Measurements from ENCODE around the gene SLC25A11.

SLC25A11 gene

DNA sequence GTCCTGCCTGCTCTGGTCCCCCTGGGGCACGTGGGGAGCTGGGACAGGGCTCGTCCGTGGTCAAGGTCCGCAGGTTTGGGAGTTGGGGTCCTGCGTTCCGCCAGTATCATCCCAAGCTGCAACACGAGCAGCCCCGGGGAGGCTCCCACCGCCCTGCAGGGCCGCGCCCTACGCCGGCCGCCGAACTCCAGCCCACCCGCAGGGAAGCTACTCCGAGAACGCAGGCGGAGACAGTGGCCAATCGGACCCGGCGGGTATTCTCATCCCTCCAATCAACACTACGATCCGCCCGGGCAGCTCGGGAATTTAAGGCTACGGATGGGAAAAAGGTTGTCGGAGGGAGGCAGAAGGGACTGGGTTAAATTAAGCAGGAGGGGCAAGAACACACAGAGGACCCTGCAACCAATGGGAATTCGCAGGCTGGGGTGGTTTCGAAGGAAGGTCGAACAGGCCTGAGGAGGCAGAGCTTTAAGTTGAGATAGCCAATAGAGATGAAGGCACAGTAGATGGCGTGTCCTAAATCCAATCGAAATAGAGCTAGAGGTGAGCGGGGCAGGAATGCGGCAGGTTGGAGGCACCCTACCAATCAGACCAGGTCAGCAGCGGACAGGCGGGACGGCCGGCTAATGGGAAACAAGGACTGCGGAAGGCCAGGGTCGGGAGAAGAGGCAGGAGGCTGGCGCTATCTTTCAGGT, 27.1 kb upstream of the SLC25A11 start:
- peak; percentile 99 for DNase-seq (ENCODE audit: low spot score)

DNA sequence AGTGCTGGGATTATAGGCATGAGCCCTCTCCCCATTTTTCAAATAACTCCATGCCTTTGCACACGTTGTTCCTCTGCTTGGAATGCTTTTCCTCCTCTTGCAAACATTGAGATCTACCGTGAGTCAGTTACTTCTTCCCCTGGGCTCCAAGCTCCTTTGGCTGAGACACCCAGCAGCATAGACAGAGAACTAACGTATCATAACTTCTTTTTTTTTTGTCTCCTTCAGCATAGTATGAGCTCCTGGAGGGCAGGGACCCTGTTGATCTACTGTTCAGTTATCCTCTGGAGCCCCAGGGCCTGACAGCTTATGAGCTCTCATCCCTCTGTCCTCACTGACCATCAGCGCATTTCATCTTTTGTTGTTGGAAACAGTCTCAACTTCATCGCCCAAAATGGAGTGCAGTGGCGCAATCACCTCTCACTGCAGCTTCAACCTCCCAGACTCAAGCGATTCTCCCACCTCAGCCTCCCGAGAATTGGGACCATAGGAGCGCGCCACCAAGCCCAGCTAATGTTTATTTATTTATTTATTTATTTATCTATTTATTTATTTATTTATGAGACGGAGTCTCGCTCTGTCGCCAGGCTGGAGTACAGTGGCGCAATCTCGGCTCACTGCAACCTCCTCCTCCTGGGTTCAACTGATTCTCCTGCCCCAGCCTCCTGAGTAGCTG, 25.6 kb upstream of the SLC25A11 start:
- no peak for DNase-seq (ENCODE audit: low spot score)

DNA sequence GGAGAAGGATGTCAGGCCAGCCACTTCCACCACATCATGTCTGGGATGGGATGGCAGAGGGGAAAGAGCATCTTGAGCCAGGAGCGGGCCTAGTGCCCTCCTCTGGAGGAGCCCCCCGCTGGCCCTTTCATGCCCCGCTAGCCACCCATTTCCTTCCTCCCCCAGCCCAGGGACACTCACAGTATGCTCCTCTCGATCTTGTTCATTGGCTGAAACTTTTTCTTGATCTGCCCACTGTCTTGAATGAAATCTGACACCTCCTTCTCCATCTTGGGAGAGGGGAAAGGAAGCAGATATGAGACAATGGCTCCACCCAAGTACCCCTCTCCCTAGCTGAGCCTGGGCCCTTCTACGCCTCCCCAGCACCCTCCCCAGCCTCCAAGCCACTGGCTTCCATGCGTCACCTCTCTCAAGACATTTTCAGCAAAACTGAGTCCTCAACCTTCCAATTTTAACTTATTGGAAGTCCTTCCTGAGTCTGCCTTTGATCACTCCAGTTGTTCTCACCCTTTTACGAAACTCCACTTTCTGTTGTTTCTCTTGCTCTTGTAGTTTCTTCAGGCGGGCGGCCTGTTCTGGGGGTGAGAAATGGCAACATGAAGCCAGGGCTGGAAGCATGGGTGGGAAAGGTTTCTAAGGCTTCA, 20.6 kb upstream of the SLC25A11 start:
- DNase-seq (ENCODE audit: low spot score): no peak

DNA sequence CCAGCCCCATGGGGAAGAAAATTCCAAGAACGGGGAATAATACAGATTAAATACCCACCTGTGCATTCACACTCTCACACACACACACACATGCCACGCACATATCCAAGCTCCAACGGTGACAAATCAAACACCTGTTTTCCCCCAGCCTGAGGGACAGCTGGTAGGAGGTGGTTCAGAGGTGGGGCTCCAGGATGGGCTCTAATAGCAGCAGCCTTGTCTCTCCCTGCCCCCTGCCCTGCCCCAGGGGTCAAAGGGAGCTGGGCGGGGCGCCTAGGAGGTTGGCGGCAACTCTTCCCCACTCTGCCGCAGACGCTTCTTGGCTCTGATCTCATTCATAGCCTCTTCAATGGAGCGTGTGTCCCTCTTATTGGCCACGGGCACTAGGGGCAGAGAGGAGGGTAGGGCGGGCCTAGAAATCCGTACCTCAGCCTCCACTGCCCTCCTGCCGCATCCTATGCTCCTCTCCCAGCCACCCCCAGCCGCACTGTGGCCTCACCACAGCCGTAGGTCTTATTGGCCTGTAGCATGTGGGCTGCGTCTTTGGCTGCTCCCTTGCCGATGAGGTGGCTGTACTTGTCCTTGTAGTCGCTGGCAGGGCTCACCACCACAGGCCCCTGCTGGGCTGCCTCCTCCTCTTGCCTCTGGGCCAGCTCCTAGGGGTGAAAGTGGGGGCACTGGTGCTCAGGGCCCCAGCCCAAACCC, 19.6 kb upstream of the SLC25A11 start:
- no peak for DNase-seq (ENCODE audit: low spot score)

DNA sequence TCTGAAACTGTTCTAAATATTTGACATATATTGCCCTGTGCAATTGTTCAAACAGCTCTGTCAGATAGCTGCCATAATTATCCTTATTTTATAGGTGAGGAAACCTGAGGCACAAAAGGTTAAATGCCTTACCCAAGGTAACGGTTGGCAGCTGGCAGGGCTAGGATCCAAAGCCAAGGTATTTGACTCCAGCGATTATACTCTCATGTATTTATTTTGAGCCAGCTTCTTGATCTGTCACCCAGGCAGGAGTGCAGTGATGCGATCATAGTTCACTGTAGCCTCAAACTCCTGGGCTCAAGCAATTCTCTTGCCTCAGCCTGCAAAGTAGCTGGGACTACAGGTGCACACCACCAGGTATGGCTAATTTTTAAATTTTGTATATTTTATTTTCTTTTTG, 18.3 kb upstream of the SLC25A11 start:
- DNase-seq (ENCODE audit: low spot score): no peak

DNA sequence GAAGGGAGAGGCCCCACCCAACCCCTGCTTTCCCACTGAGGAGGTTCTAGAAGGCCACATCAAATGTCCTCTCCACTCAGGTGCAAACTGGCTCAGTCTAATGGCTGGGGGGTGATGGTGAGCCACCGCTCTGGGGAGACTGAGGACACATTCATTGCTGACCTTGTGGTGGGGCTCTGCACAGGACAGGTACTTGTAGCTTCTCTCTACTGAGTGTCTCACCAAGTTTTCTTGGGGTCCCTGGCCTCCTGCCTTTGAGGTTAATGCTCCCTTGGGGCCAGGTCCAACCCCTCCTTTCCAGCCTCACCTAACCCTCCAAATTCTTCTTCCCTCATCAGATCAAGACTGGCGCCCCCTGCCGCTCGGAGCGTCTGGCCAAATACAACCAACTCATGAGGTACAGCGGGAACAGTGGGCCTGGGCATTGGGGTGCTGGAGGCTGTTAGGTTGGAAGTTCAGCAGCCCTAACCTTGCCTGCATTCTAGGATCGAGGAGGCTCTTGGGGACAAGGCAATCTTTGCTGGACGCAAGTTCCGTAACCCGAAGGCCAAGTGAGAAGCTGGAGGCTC, 16.7 kb upstream of the SLC25A11 start:
- DNase-seq (ENCODE audit: low spot score): peak; percentile 71

DNA sequence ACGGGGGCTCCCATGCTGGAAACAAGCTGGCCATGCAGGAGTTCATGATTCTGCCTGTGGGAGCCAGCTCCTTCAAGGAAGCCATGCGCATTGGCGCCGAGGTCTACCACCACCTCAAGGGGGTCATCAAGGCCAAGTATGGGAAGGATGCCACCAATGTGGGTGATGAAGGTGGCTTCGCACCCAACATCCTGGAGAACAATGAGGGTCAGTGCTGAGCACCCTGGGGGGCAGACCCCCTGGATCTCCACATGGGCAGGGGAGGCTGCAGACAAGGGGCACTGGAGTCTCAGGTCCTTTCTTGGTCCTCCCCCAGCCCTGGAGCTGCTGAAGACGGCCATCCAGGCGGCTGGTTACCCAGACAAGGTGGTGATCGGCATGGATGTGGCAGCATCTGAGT, 15.2 kb upstream of the SLC25A11 start:
- no peak for DNase-seq (ENCODE audit: low spot score)

DNA sequence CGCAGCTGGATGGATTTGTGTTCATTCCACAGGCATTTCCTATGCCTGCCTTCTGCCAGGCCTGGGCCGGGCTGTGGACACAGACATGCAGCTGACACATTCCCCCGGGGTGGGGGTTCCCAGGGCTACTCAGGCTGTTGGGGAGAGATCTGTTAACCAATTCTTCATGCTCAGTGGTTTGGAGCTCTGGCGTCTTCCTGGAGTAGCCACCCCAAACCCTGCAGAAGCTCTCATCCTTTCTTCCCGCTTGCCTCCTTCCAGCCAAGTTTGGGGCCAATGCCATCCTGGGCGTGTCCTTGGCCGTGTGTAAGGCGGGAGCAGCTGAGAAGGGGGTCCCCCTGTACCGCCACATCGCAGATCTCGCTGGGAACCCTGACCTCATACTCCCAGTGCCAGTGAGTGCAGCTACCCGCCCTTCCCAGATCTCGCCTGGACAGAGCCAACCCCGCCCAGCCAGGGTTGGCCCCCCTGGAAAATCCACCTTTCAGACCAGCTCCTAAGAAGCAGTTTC, 13.7 kb upstream of the SLC25A11 start:
- no peak for DNase-seq (ENCODE audit: low spot score)

DNA sequence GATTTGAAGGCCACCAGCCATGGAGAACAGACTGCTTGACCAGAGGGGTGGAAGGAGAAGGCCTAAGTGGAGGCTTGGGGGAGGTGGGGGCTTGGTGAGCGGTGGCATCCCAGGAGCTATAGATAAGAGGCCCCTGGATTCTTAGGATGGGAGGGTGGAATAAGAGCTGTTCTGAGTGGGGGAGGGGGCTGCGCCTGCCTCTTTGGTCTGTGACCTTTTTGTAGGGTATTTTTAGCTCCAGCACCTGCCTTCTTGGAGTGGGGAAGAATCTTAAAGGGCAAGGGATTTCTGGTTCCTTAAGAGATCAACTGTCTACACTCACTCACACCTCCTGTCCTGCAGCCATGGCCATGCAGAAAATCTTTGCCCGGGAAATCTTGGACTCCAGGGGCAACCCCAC, 11.6 kb upstream of the SLC25A11 start:
- no peak for DNase-seq (ENCODE audit: low spot score)

DNA sequence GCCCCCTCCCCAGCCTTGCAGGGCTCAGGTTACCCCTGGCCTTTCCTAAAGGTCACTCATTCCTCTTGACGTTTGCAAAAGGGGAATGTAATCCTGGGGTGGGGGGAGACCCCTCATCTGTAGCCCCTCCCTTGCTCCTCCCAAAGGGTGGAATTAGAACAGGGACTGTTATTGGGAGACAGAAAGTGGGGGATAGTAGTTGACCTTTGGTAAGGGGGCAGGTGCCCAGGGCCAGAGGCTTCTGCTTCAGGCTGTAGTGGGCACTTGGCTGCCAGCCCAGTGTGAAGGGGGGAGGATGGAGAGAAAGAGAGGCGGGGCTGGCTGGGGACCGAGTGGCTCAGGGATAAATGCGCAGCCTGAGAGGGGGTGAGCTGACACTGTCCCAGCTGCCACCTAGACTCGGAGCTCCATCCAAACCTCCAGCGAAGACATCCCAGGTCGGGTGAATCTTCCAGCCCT, 10.9 kb upstream of the SLC25A11 start, which contains the start of gene ENO3:
Gene ENO3, plus strand, starts transcription at position 374 of the 459 bp plus-strand sequence. CDS start 711 bp downstream, outside the sequence.
- DNase-seq (ENCODE audit: low spot score): peak; percentile 79

DNA sequence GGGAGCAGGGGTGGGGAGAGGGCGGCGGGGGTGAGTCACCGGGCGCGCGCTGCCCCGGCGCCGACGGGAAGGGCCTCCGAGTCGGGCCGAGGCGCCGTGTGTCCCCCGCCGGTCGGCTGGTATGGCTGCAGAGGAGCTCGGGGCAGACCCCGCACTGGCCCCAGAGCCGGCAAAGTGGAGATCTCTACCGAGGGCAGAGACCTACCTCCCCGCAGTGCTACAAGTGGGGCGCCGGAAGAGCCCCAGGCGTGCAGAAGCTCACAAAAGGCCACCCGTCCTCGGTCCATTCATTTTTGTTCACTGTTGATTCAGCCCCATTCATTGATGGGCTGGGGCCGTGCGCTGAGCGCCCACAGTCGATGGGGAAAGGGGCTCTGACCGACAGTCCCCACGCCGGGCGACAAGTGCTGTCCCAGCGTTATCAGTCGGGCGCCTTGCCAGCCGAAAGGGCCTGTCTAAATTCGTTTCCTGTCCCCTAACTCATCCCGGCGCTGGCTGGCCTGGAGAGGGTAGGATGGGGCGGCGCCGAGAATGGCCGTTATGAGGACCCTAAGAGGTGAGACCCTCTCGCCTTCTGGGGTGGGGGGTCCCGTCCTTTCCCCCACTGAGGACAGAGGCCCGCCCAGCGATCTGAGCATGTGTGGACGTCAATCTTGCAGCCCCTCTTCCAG, 10.4 kb upstream of the SLC25A11 start:
- DNase-seq (ENCODE audit: low spot score): peak; percentile 83

DNA sequence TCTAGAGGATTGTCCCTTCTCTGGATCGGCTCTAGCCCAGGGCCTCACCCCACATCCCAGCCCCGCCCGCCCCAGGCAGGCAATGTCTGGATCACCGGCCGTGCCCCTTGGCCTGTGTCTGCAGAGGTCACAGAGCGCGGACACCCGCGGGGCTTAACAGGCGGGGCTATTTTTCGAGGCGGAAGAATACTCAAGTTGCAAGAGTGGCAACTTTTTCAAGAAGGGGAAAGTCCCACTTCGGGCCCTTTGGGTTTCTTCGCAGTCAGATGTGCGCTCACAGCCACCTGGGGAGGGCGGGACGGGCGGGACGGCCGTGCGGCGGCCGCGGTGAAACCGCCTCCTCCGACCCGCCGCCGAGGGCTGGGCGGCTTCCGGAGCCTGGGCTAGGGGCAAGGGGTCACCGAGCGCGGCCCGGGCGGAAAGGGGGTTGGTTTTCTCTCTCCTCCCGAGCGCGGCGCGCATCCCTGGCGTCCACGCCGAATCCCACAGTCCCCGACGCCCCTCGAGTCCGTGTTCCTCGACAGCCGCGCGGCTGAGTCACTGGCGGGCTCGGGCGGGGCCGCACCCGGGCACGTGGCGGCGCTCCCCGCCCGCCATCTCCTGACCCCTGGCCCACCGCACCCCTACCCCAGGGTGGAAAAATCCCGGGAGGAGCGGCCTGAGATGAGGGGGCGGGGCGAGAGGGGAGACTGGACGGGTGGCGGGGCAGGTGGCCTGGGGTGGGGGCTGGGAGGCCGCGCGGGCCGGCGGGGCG, 9.7 kb upstream of the SLC25A11 start:
- peak; percentile 93 for DNase-seq (ENCODE audit: low spot score)

DNA sequence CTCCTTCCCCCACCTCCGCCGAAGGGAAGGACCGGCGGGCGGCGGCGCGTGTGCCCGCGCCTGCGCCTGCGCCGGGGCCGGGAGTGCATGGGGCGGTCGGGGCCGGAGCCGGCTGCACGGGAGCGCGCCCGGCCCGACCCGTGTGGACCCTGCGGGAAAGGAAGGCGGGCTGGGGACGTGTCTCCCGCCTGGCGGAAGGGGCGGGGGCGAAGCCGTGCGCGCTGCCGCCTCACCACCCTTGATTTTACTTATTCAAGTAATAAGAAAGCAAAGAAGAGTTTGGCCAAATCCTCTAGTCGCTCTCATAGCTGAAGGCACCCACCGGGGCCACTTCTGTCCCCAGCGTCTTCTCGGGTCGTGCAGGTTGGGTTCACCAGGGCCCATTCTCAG, 9.1 kb upstream of the SLC25A11 start:
- peak; percentile 91 for DNase-seq (ENCODE audit: low spot score)

DNA sequence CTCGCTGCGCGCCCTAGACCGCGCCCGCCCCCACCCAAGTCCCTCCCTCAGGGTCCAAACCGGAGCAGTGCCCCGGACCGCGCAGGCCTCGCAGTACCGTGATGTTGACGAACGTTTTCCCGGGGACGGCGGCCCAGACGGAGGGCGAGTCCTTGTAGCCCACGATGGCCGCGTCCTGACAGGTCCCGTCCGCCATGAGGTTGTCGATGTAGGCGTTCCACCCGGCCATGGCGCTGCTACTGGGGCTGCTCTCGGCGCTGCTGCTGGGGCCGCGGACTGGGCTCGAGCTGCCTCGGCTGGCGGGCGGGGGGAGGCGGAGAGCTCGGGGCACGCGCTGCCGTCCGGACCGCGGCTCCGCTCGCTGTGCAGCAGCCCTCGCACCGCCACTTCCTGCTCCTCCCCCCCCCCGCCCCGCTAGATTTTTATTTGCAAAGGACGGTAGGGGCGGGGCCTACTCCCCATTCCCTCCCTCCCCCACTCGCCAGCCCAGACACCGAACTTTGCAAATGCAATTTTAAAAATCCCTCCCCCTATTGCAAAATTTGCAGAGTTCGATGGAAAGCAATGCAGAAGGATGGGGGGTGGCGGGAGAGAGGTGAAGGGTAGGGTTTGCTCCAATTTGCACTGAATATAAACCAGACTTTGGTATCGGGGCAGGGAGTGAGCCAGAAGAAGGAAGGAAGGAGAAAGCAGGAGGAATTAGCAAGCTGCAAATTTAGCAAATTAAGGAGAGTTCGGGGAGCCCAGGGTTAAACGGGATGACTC, 8.5 kb upstream of the SLC25A11 start, which contains the start of gene PFN1:
Gene PFN1, minus strand, starts transcription at position 365 of the 765 bp plus-strand sequence. Its CDS starts 136 bp downstream, at position 229.
- DNase-seq (ENCODE audit: low spot score): peak; percentile 90

DNA sequence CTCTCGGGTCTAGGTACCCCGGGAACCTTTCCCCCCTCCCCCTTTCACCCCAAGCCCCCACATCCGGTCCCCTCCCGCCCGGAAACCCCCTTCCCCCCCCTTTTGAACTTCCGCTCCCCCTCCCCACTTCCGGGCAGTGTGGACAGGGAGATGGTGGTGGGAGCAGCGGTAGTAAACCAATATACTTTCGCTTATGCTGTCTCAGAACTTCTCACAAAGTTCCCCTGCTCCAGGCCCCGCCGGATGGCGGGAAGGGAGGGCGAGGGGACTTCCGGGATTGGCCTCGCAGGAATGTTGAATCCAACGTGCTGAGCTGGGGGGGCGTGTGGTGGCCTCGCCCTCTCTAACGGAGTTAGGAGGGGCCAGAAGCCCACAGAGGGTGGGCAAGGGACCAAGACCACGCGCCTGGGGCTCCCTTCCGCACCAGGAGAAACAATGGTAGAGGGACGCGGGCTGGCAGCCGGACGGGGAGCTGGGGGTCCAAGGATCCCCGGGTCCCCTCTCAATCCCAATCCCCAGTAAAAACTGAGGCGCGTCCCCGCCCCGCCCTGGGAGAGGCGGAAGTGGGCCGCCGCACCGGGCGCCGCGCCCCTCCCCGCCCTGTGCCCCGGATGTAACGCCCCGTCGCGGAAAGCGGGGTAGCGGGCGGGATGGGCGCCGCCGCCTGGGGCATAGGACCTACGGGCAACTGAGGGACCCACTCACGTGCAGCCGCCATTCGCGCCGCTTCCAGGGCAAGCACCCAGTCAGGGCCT, 7.7 kb upstream of the SLC25A11 start:
- peak; percentile 81 for DNase-seq (ENCODE audit: low spot score)

DNA sequence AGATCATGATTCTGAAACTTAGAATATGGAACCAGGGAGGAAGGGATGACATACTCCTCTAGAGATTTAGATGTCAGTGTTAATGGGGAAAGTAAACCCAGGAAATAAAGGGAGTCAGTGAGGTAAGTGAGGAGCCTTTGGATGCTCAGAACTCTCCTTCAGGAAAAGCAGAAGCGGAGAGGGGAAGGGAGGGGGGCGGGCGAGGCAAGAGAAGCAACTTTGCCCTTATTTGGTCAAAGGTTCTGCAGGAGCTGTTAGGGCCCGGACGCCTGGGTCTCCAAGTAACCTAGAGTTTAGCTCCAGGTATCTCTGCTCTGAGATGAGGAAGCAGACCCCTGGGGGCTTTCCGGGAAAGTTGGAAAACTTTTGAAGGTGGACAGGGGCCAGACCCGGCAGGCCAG, 7.2 kb upstream of the SLC25A11 start:
- no peak for DNase-seq (ENCODE audit: low spot score)

DNA sequence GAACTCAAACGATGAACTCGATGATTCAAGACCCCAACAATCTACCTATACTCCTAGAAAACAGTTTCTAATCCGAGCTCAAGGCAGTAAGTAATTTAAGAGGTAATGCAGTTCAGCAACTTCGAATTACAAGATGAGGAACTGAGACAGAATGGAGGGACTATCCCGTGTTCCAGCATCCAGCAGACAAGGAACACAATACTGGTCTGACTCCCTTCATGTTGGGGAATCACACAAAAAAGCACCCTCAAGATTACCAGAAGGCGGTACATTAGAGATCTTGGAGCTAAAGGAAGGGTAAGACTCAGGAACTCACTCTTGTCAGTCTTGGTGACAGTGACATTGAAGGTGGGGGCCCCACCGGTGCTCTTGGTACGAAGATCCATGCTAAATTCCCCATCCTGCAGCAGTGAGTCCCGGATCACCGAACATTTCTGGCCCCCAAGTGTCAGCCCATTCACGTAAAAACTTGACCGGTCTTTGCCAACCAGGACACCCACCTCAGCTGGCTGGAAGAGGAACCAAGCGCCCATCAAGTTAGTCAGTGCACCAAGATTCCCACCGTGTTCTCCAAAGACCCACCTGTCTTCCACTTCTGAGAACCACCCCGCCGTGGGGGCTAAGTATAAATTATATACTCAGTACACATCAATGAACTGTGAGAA, 6.6 kb upstream of the SLC25A11 start:
- DNase-seq (ENCODE audit: low spot score): peak; percentile 47

DNA sequence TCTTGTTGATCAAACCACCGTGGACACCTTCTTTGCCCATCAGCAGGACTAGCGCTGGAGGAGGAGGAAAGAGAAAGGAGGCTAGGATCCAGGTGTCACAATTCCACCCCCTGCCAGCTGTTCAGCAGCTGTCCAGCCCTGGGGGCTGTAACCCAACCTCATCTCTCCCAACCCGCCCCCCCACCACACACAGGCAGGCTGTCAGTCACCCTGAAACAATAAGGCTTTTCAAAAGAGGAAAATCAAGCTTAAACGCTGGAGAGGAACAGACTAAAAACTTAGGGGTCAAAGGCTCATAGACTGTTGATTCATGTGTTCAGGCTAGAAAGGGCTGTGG, 6.1 kb upstream of the SLC25A11 start:
- no peak for DNase-seq (ENCODE audit: low spot score)

Data from ecto neural progenitor cell (in vitro differentiated cells).